T47D (cell line): Measurements from ENCODE around the gene LDB2.

ENCODE experiments used
- DNase-seq, 2 experiments: peaks; one replicate each; pipeline versions ENCODE4 v3.0.0 to v3.0.0-alpha.2; 2011 to 2012; ENCODE audit warnings: low read depth in 1 of 2, low spot score in 1 of 2
- JUND ChIP-seq: IDR thresholded peaks from 2 replicates; pipeline ENCODE4 v1.6.1; 2012; ENCODE audit warnings: low read depth
- in situ Hi-C: cut with HindIII; loops from 2 replicates; pipeline ENCODE4 v1.10.0; 2016; ENCODE audit warnings: low sequenced_read_pairs, low pct_unique_long_range_greater_than_20kb

The LDB2 gene

DNA sequence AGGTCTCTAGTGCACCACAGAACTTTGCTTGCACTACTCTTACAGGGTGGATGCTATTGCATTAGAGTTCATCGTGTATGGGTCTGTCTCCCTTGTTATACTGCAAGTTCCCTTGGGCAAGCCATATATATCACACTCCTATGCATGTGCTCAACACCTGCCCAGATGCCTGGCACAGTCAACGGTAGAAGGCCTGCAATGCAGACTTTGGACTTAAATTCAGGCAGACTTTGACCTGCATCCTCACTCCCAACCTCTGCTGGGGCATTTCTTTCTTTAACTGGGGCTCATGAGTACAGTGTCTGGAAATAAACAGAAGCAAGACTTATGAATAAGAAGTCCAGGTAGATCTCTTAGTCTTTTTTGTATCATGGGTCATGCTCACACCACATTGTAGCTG is 148.2 kb downstream of the LDB2 start:
- in situ Hi-C loops = no loop called here
- no peak for DNase-seq
- no peak for TF ChIP-seq JUND

- in situ Hi-C loops = no loop called here
- TF ChIP-seq JUND = no peak
These were observed 152.6 kb downstream of the LDB2 start for GRCh38 chr4:16745887-16746286.

GRCh38 chr4:16745009-16745635 is 153.3 kb downstream of the LDB2 start:
- in situ Hi-C loops = no loop called here
- TF ChIP-seq JUND = no peak
- no peak for DNase-seq

More at GRCh38 chr4:16745887-16746286, 152.6 kb downstream of the LDB2 start:
- no peak for DNase-seq

- in situ Hi-C loops = no loop called here
- no peak for DNase-seq
- TF ChIP-seq JUND = no peak
These were observed 157.2 kb downstream of the LDB2 start for GRCh38 chr4:16741287-16741686.

DNA sequence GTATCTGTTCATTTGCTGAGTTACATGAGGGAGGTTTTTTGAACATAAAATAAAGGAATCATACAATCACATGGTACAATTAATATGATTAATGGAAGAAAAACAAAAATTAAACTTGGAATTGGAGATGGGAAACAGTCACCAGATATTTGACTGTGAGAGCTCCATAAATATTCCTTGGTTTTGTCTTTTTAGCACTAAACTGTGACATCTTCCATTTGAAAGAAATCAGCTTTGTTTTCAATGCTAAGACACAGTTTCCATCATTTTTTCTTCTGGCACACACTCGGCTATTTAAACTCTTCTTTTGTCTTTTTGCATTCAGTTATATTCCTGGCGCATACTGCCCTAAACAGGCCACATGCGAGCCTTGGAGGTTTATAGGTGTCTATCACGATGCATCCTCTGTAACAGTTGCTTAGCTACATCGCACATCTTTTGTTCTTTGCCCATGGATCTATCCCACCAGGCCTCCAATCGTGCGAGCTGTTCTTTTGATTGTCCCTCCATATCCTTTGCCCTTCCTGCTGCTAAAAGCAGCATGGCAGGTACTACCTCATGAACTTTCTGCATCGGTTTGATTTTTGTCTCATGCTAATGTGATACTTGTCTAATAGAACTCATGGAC is 158.3 kb downstream of the LDB2 start:
- TF ChIP-seq JUND = no peak
- in situ Hi-C loops = no loop called here
- DNase-seq = no peak

GRCh38 chr4:16738558-16738957 is 159.9 kb downstream of the LDB2 start:
- TF ChIP-seq JUND = no peak
- in situ Hi-C loops = no loop called here
- no peak for DNase-seq

GRCh38 chr4:16733509-16733908 is 164.9 kb downstream of the LDB2 start:
- TF ChIP-seq JUND = no peak
- in situ Hi-C loops = no loop called here
- no peak for DNase-seq

GRCh38 chr4:16732741-16733140 is 165.7 kb downstream of the LDB2 start:
- TF ChIP-seq JUND = no peak
- no peak for DNase-seq
- in situ Hi-C loops = no loop called here

- in situ Hi-C loops = no loop called here
- DNase-seq = no peak
- TF ChIP-seq JUND = no peak
These were observed 166.6 kb downstream of the LDB2 start for GRCh38 chr4:16731776-16732380.

DNA sequence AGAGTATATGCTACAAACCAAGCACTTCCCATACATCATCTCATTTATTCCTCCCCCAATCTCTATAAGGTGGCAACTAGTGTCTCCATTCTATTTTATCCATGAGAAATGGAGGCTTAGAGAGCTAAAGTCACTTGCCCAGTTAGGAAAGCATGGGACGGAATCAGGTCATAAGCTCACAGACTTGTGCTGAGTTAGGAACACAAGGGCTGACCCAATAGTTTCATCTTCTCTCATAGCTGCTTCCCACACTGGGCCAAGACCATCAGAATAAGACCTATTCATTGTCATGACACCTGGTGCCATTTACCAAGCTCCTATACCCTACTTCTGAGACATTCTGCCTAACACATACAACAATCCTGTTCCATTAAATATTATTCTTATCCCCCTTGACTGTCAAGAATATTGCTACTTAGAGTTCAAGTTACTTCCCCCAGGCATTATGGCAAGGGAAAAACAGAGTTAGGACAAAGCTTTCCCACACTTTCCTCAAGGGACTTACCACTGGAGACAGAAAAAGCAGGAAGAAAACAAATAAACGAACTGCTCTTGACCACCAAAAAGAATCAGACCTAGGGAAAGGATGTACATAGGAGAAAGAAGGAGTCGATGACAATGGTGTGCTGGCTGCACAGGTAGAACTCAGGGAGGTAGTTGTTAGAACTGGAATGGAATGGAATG is 167.8 kb downstream of the LDB2 start:
- no peak for TF ChIP-seq JUND
- in situ Hi-C loops = no loop called here
- DNase-seq = no peak

DNA sequence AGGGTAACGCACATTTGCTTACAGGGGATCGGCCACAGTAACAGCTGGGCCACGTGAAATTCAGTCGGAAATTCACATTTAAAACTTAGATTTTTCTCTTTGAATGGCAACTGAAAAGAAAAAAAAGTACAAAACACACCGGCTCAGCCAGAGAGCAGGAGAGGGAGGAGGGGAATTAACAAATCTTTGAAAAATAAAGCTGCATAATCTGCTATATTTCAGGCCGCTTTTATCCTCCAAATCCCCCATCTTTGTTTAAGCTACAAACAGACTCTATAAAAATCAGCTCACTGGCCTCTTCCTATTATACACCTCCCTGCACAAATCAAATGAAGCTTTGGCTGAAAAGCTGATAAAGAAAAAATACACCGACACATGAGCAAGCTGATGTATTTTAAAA is 169.1 kb downstream of the LDB2 start:
- no peak for TF ChIP-seq JUND
- DNase-seq = no peak
- in situ Hi-C loops = no loop called here

- TF ChIP-seq JUND = no peak
- DNase-seq = no peak
- in situ Hi-C loops = no loop called here
These were observed 169.6 kb downstream of the LDB2 start for GRCh38 chr4:16728849-16729248.

GRCh38 chr4:16728111-16728510 is 170.3 kb downstream of the LDB2 start:
- in situ Hi-C loops = no loop called here
- no peak for DNase-seq
- TF ChIP-seq JUND = no peak
